ENCODE results near the gene SLC22A1. TPM values are rescaled to one million over a fixed set of nuclear protein-coding genes. Genes with fewer than 3 reads are reported as not detected.
A peak's percentile ranks its signal among the peaks of the same experiment; 100 is the strongest.

The SLC22A1 gene
- total RNA-seq, 1 donor from 2014 or later = 1.2 TPM

DNA sequence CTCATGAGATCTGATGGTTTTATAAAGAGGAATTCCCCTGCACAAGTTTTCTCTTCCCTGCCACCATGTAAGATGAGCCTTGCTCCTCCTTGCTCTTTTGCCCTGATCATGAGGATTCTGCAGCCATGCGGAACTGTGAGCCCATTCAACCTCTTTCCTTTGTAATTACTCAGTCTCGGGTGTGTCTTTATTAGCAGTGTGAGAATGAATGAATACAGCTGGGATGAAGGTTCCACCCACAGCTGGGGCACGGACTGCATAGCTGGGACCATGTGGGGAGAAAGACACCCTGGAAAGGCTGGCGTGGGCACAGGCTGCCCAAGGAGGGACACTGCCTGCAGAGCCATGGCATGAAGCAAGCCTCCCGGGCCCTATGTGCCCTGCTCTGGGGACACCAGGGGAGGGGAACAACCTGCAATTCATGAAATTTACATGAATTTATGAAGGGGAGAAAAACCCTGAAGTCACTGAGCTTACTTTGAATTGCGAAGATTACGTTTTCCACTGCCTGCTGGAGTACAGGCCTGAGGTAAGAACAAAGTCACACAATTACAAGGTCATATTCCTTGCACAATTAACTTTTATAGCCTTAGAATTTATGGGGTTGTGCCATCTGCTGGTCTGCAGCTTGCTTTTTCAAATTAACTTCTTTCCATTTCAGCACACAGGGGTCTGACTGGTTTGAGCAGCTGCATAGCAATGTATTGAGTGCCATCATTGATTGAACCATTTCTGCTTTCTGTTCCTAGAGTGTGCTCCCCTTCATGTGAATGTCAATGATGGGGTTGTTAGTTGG, 46.2 kb downstream of the SLC22A1 start:
- TF ChIP-seq, protein P1, sequence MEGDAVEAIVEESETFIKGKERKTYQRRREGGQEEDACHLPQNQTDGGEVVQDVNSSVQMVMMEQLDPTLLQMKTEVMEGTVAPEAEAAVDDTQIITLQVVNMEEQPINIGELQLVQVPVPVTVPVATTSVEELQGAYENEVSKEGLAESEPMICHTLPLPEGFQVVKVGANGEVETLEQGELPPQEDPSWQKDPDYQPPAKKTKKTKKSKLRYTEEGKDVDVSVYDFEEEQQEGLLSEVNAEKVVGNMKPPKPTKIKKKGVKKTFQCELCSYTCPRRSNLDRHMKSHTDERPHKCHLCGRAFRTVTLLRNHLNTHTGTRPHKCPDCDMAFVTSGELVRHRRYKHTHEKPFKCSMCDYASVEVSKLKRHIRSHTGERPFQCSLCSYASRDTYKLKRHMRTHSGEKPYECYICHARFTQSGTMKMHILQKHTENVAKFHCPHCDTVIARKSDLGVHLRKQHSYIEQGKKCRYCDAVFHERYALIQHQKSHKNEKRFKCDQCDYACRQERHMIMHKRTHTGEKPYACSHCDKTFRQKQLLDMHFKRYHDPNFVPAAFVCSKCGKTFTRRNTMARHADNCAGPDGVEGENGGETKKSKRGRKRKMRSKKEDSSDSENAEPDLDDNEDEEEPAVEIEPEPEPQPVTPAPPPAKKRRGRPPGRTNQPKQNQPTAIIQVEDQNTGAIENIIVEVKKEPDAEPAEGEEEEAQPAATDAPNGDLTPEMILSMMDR (IDR thresholded peaks at IDR 0.05) = no peak
- TF ChIP-seq POLR2AphosphoS5 (IDR thresholded peaks at IDR 0.05; ENCODE audit: insufficient read depth in 1 of 2, low read depth in 1 of 2) = no peak
- TF ChIP-seq POLR2A (IDR thresholded peaks at IDR 0.05) = no peak
- Histone ChIP-seq H3K9me3 (no peaks in the 10 kb centered on the region), H3K36me3 (no peaks in the 10 kb centered on the region), H3K27ac (no peak overlapping the region), H3K27me3 (no peaks in the 10 kb centered on the region), H3K4me1 (peaks cover 18% of the 10 kb centered on the region), H3K4me3 (no peak overlapping the region)
- intact Hi-C loops (cut with DNase I) = no loop called here
- no peak for DNase-seq (ENCODE audit: extremely low spot score in 2 of 2)

DNA sequence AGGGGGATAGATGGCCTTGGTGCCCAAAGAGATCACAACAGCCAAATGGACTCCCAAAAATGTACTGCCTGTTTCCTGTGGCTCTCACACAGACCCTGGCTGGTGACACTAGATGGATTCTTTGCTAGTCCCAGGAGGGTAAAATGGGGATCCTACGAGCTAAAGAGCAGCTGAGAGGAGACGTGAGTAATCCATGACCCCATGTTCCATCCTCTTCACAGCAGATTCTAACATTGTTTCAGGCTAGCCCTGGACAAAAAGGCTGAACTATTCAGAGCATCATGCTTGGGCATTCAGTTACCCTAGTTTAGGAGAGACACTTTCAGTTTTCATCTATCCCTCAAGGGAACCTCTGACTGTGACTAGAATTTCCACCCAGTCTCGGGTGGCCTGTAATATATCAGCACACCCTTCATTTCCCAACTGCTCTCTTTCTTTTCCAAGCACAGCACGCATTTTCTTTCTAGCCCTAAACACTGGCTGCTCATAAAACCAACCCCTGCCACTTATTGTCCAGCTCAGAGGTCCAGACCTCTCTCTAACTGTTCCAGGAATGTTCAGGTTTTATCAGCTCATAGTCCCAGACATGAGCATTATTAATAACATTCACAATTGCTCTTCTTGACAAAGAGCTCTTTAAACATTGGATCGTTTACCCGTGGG, 48.5 kb downstream of the SLC22A1 start:
- Histone ChIP-seq H3K27ac (peak overlapping the region; percentile 71), H3K4me1 (peaks cover 19% of the 10 kb centered on the region), H3K27me3 (no peaks in the 10 kb centered on the region), H3K36me3 (no peaks in the 10 kb centered on the region), H3K4me3 (no peak overlapping the region), H3K9me3 (no peaks in the 10 kb centered on the region)
- DNase-seq (ENCODE audit: extremely low spot score in 2 of 2) = peak in 1 of 2 donors; percentile 81
- TF ChIP-seq POLR2AphosphoS5 (IDR thresholded peaks at IDR 0.05; ENCODE audit: insufficient read depth in 1 of 2, low read depth in 1 of 2) (no peak), POLR2A (IDR thresholded peaks at IDR 0.05) (no peak)
- TF ChIP-seq, protein P1 (IDR thresholded peaks at IDR 0.05) = no peak
- intact Hi-C loops (cut with DNase I) = no loop called here

DNA sequence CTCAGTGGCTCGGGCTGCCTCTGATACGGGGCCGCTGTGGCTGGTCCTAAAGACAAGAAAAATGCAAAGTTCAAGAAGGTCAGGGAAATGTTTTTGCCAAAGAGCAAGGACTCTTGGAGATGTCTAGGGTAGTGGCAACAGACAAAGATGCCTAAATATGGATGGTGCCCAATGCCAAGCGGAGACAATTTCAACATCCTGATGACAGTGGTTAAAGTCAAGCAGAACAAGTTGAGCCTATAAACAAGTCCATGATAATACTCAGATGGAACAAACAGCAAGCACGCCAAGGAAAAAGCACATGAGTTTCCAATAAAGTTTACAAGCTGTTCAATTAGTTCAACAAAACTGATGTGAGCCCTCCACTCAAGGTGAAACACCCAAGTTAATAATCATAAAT, 51.1 kb downstream of the SLC22A1 start:
- H3K4me1 ChIP-seq = peaks cover 19% of the 10 kb centered on the region
- H3K36me3 ChIP-seq = no peaks in the 10 kb centered on the region
- H3K9me3 ChIP-seq = no peaks in the 10 kb centered on the region
- no peak for DNase-seq (ENCODE audit: extremely low spot score in 2 of 2)
- intact Hi-C loops (cut with DNase I) = no loop called here
- no peak overlapping the region for H3K4me3 ChIP-seq
- no peaks in the 10 kb centered on the region for H3K27me3 ChIP-seq
- peak overlapping the region; percentile 41 for H3K27ac ChIP-seq
- no peak for TF ChIP-seq POLR2AphosphoS5 (IDR thresholded peaks at IDR 0.05; ENCODE audit: insufficient read depth in 1 of 2, low read depth in 1 of 2)
- no peak for TF ChIP-seq POLR2A (IDR thresholded peaks at IDR 0.05)
- TF ChIP-seq, protein P1 (IDR thresholded peaks at IDR 0.05) = no peak

DNA sequence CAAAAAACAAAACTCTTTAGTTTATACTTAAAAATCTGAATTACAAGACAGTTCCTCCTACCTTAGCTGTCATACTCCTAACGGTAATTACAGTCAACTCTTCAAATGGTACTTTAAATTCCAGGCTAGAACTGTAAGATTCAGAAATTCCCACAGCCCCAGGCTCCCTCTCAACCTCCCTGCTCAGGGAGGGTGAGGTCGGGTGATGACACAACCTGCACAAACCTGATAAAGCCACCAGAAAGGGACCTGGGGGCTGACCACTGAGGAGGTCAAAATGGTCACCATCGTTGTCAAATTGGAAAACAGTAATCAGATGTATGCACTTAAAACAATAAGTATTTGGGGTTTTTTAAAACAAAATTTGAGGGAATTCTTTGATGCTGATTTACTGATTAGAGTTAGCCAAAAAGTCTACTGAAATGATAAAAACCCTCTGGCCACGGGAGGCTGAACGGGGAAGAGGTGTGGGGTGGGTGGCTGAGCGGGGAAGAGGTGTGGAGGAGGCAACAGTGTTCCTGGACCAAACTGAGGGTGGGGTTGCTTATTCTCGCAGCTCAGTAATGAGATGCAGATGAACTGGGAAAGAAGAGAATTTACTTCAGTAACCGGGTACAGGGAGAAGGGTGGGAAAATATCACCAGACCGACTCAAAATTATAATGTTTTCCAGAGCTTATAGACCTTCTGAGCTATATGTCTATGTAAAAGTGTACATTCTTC, 52.4 kb downstream of the SLC22A1 start:
- DNase-seq (ENCODE audit: extremely low spot score in 2 of 2) = no peak
- H3K9me3 ChIP-seq = no peaks in the 10 kb centered on the region
- no peaks in the 10 kb centered on the region for H3K36me3 ChIP-seq
- intact Hi-C loops (cut with DNase I) = no loop called here
- no peak for TF ChIP-seq POLR2AphosphoS5 (IDR thresholded peaks at IDR 0.05; ENCODE audit: insufficient read depth in 1 of 2, low read depth in 1 of 2)
- no peak for TF ChIP-seq POLR2A (IDR thresholded peaks at IDR 0.05)
- TF ChIP-seq, protein P1 (IDR thresholded peaks at IDR 0.05) = no peak
- peak overlapping the region; percentile 3 for H3K27ac ChIP-seq
- H3K4me1 ChIP-seq = peaks cover 12% of the 10 kb centered on the region
- H3K4me3 ChIP-seq = no peak overlapping the region
- H3K27me3 ChIP-seq = no peaks in the 10 kb centered on the region

All from vagina (tissue), 2 donors.